ENCODE data around the gene SH2B2. TPM values are rescaled to one million over a fixed set of nuclear protein-coding genes. Genes with fewer than 3 reads are reported as not detected.
A peak's percentile ranks its signal among the peaks of the same experiment; 100 is the strongest.

Gene SH2B2
- total RNA-seq, 4 donors from 2014 or later: 2.4 to 10.8 (median 7.6) TPM

- Histone ChIP-seq H3K27ac (no peak overlapping the region), H3K4me1 (peaks cover 0 to 4% (median 0%) of the 10 kb centered on the region in 4 donors), H3K9me3 (no peaks in the 10 kb centered on the region), H3K36me3 (peaks cover 0 to 36% (median 9%) of the 10 kb centered on the region in 3 donors), H3K27me3 (no peaks in the 10 kb centered on the region), H3K4me3 (no peak overlapping the region)
- WGBS, 2 donors: 88 to 91% methylated on average over 19 of the region's 19 CpGs
- no peak for TF ChIP-seq EP300 (IDR thresholded peaks at IDR 0.05)
- no peak for TF ChIP-seq POLR2A (IDR thresholded peaks at IDR 0.05)
- no peak for TF ChIP-seq CTCF (IDR thresholded peaks at IDR 0.05)
- no peak for DNase-seq (ENCODE audit: low spot score in 2 of 2)
Observed at GRCh38 chr7:102253066-102253972, 33.3 kb upstream of the SH2B2 start.

GRCh38 chr7:102253973-102254370 is 32.7 kb upstream of the SH2B2 start:
- no peaks in the 10 kb centered on the region for H3K9me3 ChIP-seq
- 84 to 87% methylated on average over 13 of the region's 13 CpGs for WGBS, 2 donors
- no peak overlapping the region for H3K4me3 ChIP-seq
- no peaks in the 10 kb centered on the region for H3K27me3 ChIP-seq
- peaks cover 0 to 4% (median 0%) of the 10 kb centered on the region in 4 donors for H3K4me1 ChIP-seq
- TF ChIP-seq POLR2A (IDR thresholded peaks at IDR 0.05) (no peak), EP300 (IDR thresholded peaks at IDR 0.05) (no peak), CTCF (IDR thresholded peaks at IDR 0.05) (no peak)
- no peak for DNase-seq (ENCODE audit: low spot score in 2 of 2)
- peaks cover 0 to 31% (median 9%) of the 10 kb centered on the region in 3 donors for H3K36me3 ChIP-seq
- no peak overlapping the region for H3K27ac ChIP-seq

- Histone ChIP-seq H3K4me3 (no peak overlapping the region), H3K27ac (no peak overlapping the region), H3K9me3 (no peaks in the 10 kb centered on the region), H3K27me3 (no peaks in the 10 kb centered on the region), H3K4me1 (peaks cover 0 to 4% (median 0%) of the 10 kb centered on the region in 4 donors), H3K36me3 (peaks cover 0 to 25% (median 6%) of the 10 kb centered on the region in 3 donors)
- 77 to 86% methylated on average over 8 of the region's 8 CpGs for WGBS, 2 donors
- no peak for DNase-seq (ENCODE audit: low spot score in 2 of 2)
- TF ChIP-seq EP300 (IDR thresholded peaks at IDR 0.05) (no peak), CTCF (IDR thresholded peaks at IDR 0.05) (no peak), POLR2A (IDR thresholded peaks at IDR 0.05) (no peak)
Observed at GRCh38 chr7:102254521-102254920, 32.1 kb upstream of the SH2B2 start.

- H3K36me3 ChIP-seq: peaks cover 0 to 17% (median 1%) of the 10 kb centered on the region in 3 donors
- no peak for DNase-seq (ENCODE audit: low spot score in 2 of 2)
- no peaks in the 10 kb centered on the region for H3K9me3 ChIP-seq
- peak overlapping the region in 1 of 4 donors; percentile 26 for H3K27ac ChIP-seq
- no peak overlapping the region for H3K4me3 ChIP-seq
- no peaks in the 10 kb centered on the region for H3K27me3 ChIP-seq
- peaks cover 0 to 4% (median 0%) of the 10 kb centered on the region in 4 donors for H3K4me1 ChIP-seq
- WGBS, 2 donors: 47 to 58% methylated on average over 7 of the region's 7 CpGs
- no peak for TF ChIP-seq EP300 (IDR thresholded peaks at IDR 0.05)
- no peak for TF ChIP-seq POLR2A (IDR thresholded peaks at IDR 0.05)
Observed at GRCh38 chr7:102255501-102255900, 31.2 kb upstream of the SH2B2 start.

- 66 to 71% methylated on average over 15 of the region's 15 CpGs for WGBS, 2 donors
- TF ChIP-seq EP300 (IDR thresholded peaks at IDR 0.05) (no peak), CTCF (IDR thresholded peaks at IDR 0.05) (no peak), POLR2A (IDR thresholded peaks at IDR 0.05) (no peak)
- Histone ChIP-seq H3K27ac (peak overlapping the region in 1 of 4 donors; percentile 26), H3K4me3 (no peak overlapping the region), H3K9me3 (no peaks in the 10 kb centered on the region), H3K4me1 (peaks cover 0 to 4% (median 0%) of the 10 kb centered on the region in 4 donors), H3K27me3 (no peaks in the 10 kb centered on the region), H3K36me3 (peaks cover 0 to 16% (median 0%) of the 10 kb centered on the region in 3 donors)
- DNase-seq (ENCODE audit: low spot score in 2 of 2): no peak
Observed at GRCh38 chr7:102255916-102256315, 30.8 kb upstream of the SH2B2 start.

Data from tibial nerve (tissue), 4 donors.